PFSK-1 (cell line): ENCODE results near the gene TRMT10A.

Source experiments
- FOXP2 ChIP-seq: optimal IDR thresholded peaks from 2 replicates; pipeline ENCODE3; 2011; ENCODE audit warnings: borderline replicate concordance, control low read depth, inconsistent platforms; ENCODE audit not compliant: insufficient read depth; ENCODE audit errors: extremely low read length, extremely low read depth
- POLR2AphosphoS5 ChIP-seq: IDR thresholded peaks from 2 replicates; pipeline ENCODE4 v1.6.1; 2012; ENCODE audit warnings: low read depth, mild to moderate bottlenecking, control low read depth, low read length, moderate library complexity
- SIN3A ChIP-seq: IDR thresholded peaks from 2 replicates; pipeline ENCODE4 v1.6.1; 2012; ENCODE audit warnings: mild to moderate bottlenecking, low read length, moderate library complexity, borderline replicate concordance; ENCODE audit not compliant: insufficient read depth
- TAF1 ChIP-seq: IDR thresholded peaks from 2 replicates; pipeline ENCODE4 v1.6.1; 2012; ENCODE audit warnings: low read length, control low read depth, borderline replicate concordance; ENCODE audit not compliant: insufficient read depth
- TF ChIP-seq, protein P1 (sequence below), 2 experiments: IDR thresholded peaks; 2 replicates each; pipeline versions ENCODE4 v1.6.1 to v1.8.0; 2011 to 2012; ENCODE audit warnings: low read depth in 2 of 2, low read length in 2 of 2, control low read depth in 1 of 2, inconsistent platforms in 1 of 2, mild to moderate bottlenecking in 1 of 2, moderate library complexity in 1 of 2; ENCODE audit not compliant: insufficient read depth in 1 of 2

Gene TRMT10A

DNA sequence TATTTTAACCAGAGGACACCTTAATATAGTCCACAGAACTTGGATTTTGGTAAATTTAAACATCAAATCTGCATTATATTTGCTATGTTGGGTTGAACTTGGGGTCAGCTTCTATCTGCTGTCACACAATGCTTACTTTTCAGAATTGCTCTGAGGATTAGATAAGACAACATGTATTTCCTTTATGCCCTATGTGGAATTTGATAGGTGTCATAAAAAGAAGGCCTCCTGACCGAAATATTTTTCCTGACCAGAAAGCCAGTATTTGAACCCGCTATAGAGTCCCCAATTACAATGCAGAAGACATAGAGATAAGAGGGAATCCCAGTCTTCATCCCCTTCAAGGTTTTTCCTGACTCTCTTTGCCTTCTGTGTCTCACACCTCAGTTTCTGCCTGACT is 14.9 kb upstream of the TRMT10A start:
- TF ChIP-seq, protein P1, sequence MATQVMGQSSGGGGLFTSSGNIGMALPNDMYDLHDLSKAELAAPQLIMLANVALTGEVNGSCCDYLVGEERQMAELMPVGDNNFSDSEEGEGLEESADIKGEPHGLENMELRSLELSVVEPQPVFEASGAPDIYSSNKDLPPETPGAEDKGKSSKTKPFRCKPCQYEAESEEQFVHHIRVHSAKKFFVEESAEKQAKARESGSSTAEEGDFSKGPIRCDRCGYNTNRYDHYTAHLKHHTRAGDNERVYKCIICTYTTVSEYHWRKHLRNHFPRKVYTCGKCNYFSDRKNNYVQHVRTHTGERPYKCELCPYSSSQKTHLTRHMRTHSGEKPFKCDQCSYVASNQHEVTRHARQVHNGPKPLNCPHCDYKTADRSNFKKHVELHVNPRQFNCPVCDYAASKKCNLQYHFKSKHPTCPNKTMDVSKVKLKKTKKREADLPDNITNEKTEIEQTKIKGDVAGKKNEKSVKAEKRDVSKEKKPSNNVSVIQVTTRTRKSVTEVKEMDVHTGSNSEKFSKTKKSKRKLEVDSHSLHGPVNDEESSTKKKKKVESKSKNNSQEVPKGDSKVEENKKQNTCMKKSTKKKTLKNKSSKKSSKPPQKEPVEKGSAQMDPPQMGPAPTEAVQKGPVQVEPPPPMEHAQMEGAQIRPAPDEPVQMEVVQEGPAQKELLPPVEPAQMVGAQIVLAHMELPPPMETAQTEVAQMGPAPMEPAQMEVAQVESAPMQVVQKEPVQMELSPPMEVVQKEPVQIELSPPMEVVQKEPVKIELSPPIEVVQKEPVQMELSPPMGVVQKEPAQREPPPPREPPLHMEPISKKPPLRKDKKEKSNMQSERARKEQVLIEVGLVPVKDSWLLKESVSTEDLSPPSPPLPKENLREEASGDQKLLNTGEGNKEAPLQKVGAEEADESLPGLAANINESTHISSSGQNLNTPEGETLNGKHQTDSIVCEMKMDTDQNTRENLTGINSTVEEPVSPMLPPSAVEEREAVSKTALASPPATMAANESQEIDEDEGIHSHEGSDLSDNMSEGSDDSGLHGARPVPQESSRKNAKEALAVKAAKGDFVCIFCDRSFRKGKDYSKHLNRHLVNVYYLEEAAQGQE (IDR thresholded peaks at IDR 0.05; ENCODE audit: insufficient read depth in 1 of 2, low read depth in 2 of 2, low read length in 2 of 2), result no peak
- TF ChIP-seq POLR2AphosphoS5, result no peak
- no peak for TF ChIP-seq TAF1
- no peak for TF ChIP-seq SIN3A
- no peak for TF ChIP-seq FOXP2

DNA sequence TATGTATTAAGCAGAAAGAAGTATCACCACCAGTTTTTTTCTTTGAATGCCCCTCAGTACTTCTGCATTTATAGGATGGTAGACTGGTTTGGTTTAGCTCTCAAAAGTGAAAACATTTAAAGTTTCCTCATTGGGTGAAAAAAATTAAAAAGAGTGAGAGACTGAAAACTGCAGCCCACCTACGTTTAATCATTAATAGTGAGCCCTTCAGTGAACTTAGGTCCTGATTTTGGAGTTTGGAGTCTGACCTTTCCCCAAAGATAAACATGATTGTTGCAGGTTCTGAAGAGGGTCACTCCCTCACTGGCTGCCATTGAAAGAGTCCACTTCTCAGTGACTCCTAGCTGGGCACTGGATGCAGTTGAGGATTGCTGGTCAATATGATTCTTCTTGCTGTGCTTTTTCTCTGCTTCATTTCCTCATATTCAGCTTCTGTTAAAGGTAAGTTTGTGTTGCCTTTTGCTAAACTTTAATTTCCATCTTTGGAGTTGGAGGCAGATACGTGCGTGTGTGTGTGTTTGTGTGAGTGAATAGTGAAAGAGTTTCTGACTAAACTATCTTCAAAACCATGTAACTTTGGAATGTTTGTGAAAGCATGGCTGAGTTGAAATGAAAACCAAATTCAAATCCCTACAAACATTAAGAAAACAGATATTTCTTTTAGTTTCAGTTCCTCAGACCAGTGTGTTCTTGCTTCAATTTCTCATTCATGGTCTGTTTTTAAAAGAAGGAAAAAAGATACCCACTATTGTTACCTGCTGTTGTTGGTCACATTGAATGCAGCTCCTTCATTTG is 10.9 kb upstream of the TRMT10A start, which contains the start of gene MTTP:
Gene MTTP, plus strand, starts transcription at position 295 of the 795 bp plus-strand sequence. Its CDS starts 86 bp downstream, at position 381.
- TF ChIP-seq, protein P1 (IDR thresholded peaks at IDR 0.05; ENCODE audit: insufficient read depth in 1 of 2, low read depth in 2 of 2, low read length in 2 of 2), result no peak
- TF ChIP-seq POLR2AphosphoS5 (no peak), SIN3A (no peak), FOXP2 (no peak), TAF1 (no peak)

DNA sequence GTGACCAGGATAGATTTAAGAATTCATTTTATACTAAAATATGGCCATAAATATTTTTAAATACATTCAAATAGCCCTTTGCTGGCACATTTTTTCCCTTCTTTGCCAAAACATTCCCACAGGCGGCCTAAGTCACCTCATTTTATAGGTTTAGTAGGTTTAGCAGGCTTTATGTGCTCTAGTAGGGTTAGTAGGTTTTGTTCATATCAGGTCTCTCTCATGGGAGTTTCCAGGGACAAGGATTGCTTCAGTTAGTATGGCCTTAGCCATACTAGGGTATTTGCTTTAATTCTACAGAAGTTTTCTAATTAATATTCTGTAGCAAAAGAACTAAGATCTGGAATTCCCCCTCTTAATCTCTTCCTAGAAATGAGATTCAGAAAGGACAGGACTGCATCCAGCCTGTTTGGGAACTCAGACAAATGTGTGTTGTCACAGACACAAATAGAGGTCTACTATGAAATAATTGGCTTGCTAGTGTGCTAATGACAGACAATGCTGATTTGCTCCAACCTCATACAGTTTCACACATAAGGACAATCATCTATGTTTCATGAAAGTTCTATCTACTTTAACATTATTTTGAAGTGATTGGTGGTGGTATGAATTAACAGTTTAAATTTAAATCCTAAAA is 10.0 kb upstream of the TRMT10A start:
- no peak for TF ChIP-seq FOXP2
- TF ChIP-seq, protein P1 (IDR thresholded peaks at IDR 0.05; ENCODE audit: insufficient read depth in 1 of 2, low read depth in 2 of 2, low read length in 2 of 2), result no peak
- TF ChIP-seq TAF1, result no peak
- no peak for TF ChIP-seq SIN3A
- TF ChIP-seq POLR2AphosphoS5, result no peak

DNA sequence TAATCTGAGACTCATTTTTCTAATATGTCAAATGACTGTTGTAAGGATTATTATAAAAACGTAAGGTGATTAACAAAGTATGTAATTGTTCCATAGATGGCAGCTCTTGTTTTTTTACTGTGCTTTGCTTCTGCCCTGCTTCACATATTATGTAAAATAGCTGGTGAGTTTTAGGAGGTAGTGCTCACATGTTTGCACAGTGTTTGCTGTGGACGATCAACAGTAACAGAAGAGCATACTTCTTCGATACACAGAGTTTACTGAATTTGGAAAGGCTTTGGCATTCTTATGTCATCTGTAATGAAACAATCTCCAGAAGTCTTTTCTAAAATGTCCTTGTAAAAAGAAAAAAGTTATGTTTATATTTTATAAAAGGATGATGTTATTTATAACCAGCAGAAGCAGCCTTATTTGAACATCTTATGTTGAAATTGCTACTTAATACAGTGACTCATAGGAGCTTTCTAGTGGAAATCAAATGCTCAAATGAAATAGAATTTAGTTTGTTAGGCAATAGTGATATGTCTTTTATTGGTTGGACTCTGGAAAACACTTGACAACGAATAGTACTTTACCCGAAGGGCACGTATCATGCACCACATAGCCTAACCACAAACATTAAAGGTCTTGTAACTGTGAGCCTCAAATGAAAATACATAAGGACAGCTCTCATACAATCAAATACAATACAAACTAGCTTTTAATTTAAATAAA is 8.8 kb upstream of the TRMT10A start:
- no peak for TF ChIP-seq TAF1
- no peak for TF ChIP-seq FOXP2
- TF ChIP-seq POLR2AphosphoS5, result no peak
- TF ChIP-seq, protein P1 (IDR thresholded peaks at IDR 0.05; ENCODE audit: insufficient read depth in 1 of 2, low read depth in 2 of 2, low read length in 2 of 2), result no peak
- TF ChIP-seq SIN3A, result no peak
